HepG2 (cell line): Measurements from ENCODE around the gene SLC2A8. TPM values are rescaled to one million over a fixed set of nuclear protein-coding genes. Genes with fewer than 3 reads are reported as not detected.

Source experiments
- EED ChIP-seq: sonication (generic); formaldehyde crosslinking; IDR thresholded peaks from 2 replicates; pipeline ENCODE4 v1.5.0; 2020; ENCODE audit warnings: mild to moderate bottlenecking, missing genetic modification reagents
- GATAD1 ChIP-seq: IDR thresholded peaks from 2 replicates; pipeline ENCODE4 v1.6.1; 2016; ENCODE audit warnings: missing genetic modification reagents, missing compliant biosample characterization
- HDAC2 ChIP-seq: sonication (generic); formaldehyde crosslinking; IDR thresholded peaks from 2 replicates; pipeline ENCODE4 v1.4.0; 2020; ENCODE audit warnings: missing genetic modification reagents
- HOXA3 ChIP-seq: sonication (generic); formaldehyde crosslinking; IDR thresholded peaks from 2 replicates; pipeline ENCODE4 v1.5.0; 2020; ENCODE audit warnings: missing genetic modification reagents
- JUNB ChIP-seq: sonication (generic); formaldehyde crosslinking; IDR thresholded peaks from 2 replicates; pipeline ENCODE4 v1.8.0; 2022; ENCODE audit warnings: missing genetic modification reagents, mild to moderate bottlenecking, borderline replicate concordance
- KDM5B ChIP-seq: sonication (generic); formaldehyde crosslinking; IDR thresholded peaks from 2 replicates; pipeline ENCODE4 v1.4.0; 2020; ENCODE audit warnings: missing genetic modification reagents, mild to moderate bottlenecking, borderline replicate concordance
- MAFF ChIP-seq: IDR thresholded peaks from 2 replicates; pipeline ENCODE4 v1.6.1; 2011; ENCODE audit warnings: low read depth, low read length, improper control_type of control experiment
- NCOA2 ChIP-seq: sonication (generic); formaldehyde crosslinking; IDR thresholded peaks from 2 replicates; pipeline ENCODE4 v1.8.0; 2022; ENCODE audit warnings: inconsistent platforms
- PAXIP1 ChIP-seq: sonication (generic); formaldehyde crosslinking; conservative IDR thresholded peaks from 2 replicates; pipeline ENCODE4 v1.4.0; 2020; ENCODE audit warnings: mild to moderate bottlenecking, missing genetic modification reagents, moderate library complexity
- PHF5A ChIP-seq: IDR thresholded peaks from one replicate; pipeline ENCODE4 v1.6.1; 2018; ENCODE audit warnings: low read depth, missing genetic modification reagents; ENCODE audit not compliant: unreplicated experiment
- PITX1 ChIP-seq: sonication (generic); formaldehyde crosslinking; IDR thresholded peaks from 2 replicates; pipeline ENCODE4 v1.5.1; 2020; ENCODE audit warnings: mild to moderate bottlenecking, missing genetic modification reagents
- SALL1 ChIP-seq: sonication (generic); formaldehyde crosslinking; IDR thresholded peaks from 2 replicates; pipeline ENCODE4 v1.8.0; 2022; ENCODE audit warnings: mild to moderate bottlenecking, missing genetic modification reagents
- SOX5 ChIP-seq: IDR thresholded peaks from 2 replicates; pipeline ENCODE4 v1.6.1; 2016; ENCODE audit warnings: borderline replicate concordance
- SRSF9 ChIP-seq: fragments of 200-400 bp; formaldehyde crosslinking; IDR thresholded peaks from 2 replicates; pipeline ENCODE4 v1.6.1; 2018; ENCODE audit warnings: borderline replicate concordance, mild to moderate bottlenecking, low read depth, low read length; ENCODE audit not compliant: insufficient read depth, poor library complexity, severe bottlenecking
- TBL1XR1 ChIP-seq: fragments of 150-350 bp; IDR thresholded peaks from 2 replicates; pipeline ENCODE4 v1.6.1; 2014; ENCODE audit warnings: borderline replicate concordance, low read length; ENCODE audit not compliant: partially characterized antibody
- ZNF331 ChIP-seq: sonication (generic); formaldehyde crosslinking; IDR thresholded peaks from 2 replicates; pipeline ENCODE4 v1.4.0; 2020; ENCODE audit warnings: missing genetic modification reagents
- ZNF530 ChIP-seq: sonication (generic); formaldehyde crosslinking; IDR thresholded peaks from 2 replicates; pipeline ENCODE4 v1.5.0; 2020; ENCODE audit warnings: low read depth, mild to moderate bottlenecking, missing genetic modification reagents
- ZNF598 ChIP-seq: sonication (generic); formaldehyde crosslinking; IDR thresholded peaks from 2 replicates; pipeline ENCODE4 v1.5.1; 2020; ENCODE audit warnings: mild to moderate bottlenecking, missing genetic modification reagents, borderline replicate concordance
- ZNF644 ChIP-seq: IDR thresholded peaks from 2 replicates; pipeline ENCODE4 v1.6.1; 2016; ENCODE audit warnings: low read depth
- ZNF788 ChIP-seq: sonication (generic); formaldehyde crosslinking; IDR thresholded peaks from 2 replicates; pipeline ENCODE4 v1.5.0; 2020; ENCODE audit warnings: mild to moderate bottlenecking, missing genetic modification reagents, borderline replicate concordance
- polyA plus RNA-seq, 8 experiments: library from polyadenylated mRNA; depleted of rRNA in 3 of 8; stranded (reverse) in 7 of 8; unstranded in 1 of 8; fragments of >200 nt; fragmentation: Illumina TruSeq in 4 of 8; extraction: Trizol in 4 of 8; gene quantifications; 2 replicates each; pipeline versions ENCODE4 v1.2.1 to v1.2.3, GENCODE V29; 2011 to 2016; ENCODE audit warnings: low read depth in 4 of 8, missing spikeins in 1 of 8, mixed read lengths in 1 of 8; ENCODE audit not compliant: insufficient read depth in 1 of 8
- total RNA-seq, 5 experiments: library from RNA; depleted of rRNA; stranded (reverse); fragments of >200 nt; fragmentation: Illumina TruSeq; extraction: Trizol; gene quantifications; 2 replicates each; pipeline ENCODE4 v1.2.3, GENCODE V29; 2016; ENCODE audit warnings: low read depth in 1 of 5
- TF ChIP-seq, protein P1 (sequence below): sonication (generic); formaldehyde crosslinking; conservative IDR thresholded peaks from 2 replicates; pipeline ENCODE4 v1.8.0; 2022; ENCODE audit warnings: missing genetic modification reagents
- TF ChIP-seq, protein P2 (sequence below): IDR thresholded peaks from 2 replicates; pipeline ENCODE4 v1.6.1; 2018; ENCODE audit warnings: missing genetic modification reagents, mild to moderate bottlenecking, missing compliant biosample characterization

The SLC2A8 gene
- total and polyA plus RNA-seq, 2 of the 13 experiments (the other 11 are each of a cell fraction or from before 2014, with no cell fraction given), result 22.6 to 48.6 TPM

- peak; percentile 85 for TF ChIP-seq PAXIP1 (CRISPR knock-in tag)
- peak; percentile 26; the same call in 1 of the 2 replicates for TF ChIP-seq MAFF
- TF ChIP-seq SALL1 (CRISPR knock-in tag), result peak; percentile 88
- TF ChIP-seq HDAC2 (CRISPR knock-in tag), result peak; percentile 50
- TF ChIP-seq GATAD1 (CRISPR knock-in tag), result peak; percentile 55; the same call in 1 of the 2 replicates
- 0 out of 2 replicates have a peak, but pooled peaks have one; percentile 14 for TF ChIP-seq ZNF598 (CRISPR knock-in tag)
- TF ChIP-seq HOXA3 (CRISPR knock-in tag), result peak; percentile 48; the same call in 1 of the 2 replicates
- no peak for TF ChIP-seq KDM5B
- TF ChIP-seq SOX5, result peak; percentile 66; the same call in 1 of the 2 replicates
- TF ChIP-seq ZNF331 (CRISPR knock-in tag), result 0 out of 2 replicates have a peak, but pooled peaks have one; percentile 56
- peak; percentile 54; the same call in 1 of the 2 replicates for TF ChIP-seq JUNB (CRISPR knock-in tag)
- peak; percentile 63 for TF ChIP-seq NCOA2 (CRISPR knock-in tag)
- peak; percentile 45 for TF ChIP-seq PHF5A (CRISPR knock-in tag)
- peak; percentile 51; the same call in 1 of the 2 replicates for TF ChIP-seq PITX1 (CRISPR knock-in tag)
- TF ChIP-seq, protein P1, sequence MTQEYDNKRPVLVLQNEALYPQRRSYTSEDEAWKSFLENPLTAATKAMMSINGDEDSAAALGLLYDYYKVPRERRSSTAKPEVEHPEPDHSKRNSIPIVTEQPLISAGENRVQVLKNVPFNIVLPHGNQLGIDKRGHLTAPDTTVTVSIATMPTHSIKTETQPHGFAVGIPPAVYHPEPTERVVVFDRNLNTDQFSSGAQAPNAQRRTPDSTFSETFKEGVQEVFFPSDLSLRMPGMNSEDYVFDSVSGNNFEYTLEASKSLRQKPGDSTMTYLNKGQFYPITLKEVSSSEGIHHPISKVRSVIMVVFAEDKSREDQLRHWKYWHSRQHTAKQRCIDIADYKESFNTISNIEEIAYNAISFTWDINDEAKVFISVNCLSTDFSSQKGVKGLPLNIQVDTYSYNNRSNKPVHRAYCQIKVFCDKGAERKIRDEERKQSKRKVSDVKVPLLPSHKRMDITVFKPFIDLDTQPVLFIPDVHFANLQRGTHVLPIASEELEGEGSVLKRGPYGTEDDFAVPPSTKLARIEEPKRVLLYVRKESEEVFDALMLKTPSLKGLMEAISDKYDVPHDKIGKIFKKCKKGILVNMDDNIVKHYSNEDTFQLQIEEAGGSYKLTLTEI (CRISPR knock-in tag), result no peak
- TF ChIP-seq TBL1XR1, result no peak
- peak; percentile 52 for TF ChIP-seq ZNF644
- peak; percentile 50; the same call in 1 of the 2 replicates for TF ChIP-seq ZNF788 (CRISPR knock-in tag)
- no peak for TF ChIP-seq ZNF530 (CRISPR knock-in tag)
- TF ChIP-seq SRSF9, result no peak
- no peak for TF ChIP-seq EED (CRISPR knock-in tag)
- TF ChIP-seq, protein P2, sequence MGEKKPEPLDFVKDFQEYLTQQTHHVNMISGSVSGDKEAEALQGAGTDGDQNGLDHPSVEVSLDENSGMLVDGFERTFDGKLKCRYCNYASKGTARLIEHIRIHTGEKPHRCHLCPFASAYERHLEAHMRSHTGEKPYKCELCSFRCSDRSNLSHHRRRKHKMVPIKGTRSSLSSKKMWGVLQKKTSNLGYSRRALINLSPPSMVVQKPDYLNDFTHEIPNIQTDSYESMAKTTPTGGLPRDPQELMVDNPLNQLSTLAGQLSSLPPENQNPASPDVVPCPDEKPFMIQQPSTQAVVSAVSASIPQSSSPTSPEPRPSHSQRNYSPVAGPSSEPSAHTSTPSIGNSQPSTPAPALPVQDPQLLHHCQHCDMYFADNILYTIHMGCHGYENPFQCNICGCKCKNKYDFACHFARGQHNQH (CRISPR knock-in tag), result peak; percentile 56; the same call in 1 of the 2 replicates
Observed at GRCh38 chr9:127395497-127396252, 1.3 kb upstream of the SLC2A8 start (continued).
